GM21786 (cell line): Measurements from ENCODE around the gene RNF166.
A peak's percentile ranks its signal among the peaks of the same experiment; 100 is the strongest.
"Not testable (repeated sequence)": the region's sequence is repeated elsewhere in the genome, so short reads cannot be mapped to it uniquely, and the experiment has no call there.

ENCODE experiments used
- ATAC-seq: cut with Tn5 transposase; IDR thresholded peaks from one replicate; pipeline ENCODE4 v1.9.1; 2021; ENCODE audit not compliant: unreplicated experiment

RNF166 gene

GRCh38 chr16:88678224-88678979 is 27.8 kb downstream of the RNF166 start:
- no peak for ATAC-seq

- ATAC-seq = no peak
These were observed 28.5 kb downstream of the RNF166 start for GRCh38 chr16:88677721-88678120.

GRCh38 chr16:88676502-88677242 is 29.5 kb downstream of the RNF166 start:
- no peak for ATAC-seq

GRCh38 chr16:88673716-88674379 is 32.4 kb downstream of the RNF166 start:
- ATAC-seq = peak; percentile 76

- ATAC-seq = no peak
These were observed 33.4 kb downstream of the RNF166 start for GRCh38 chr16:88672776-88673175.

- ATAC-seq = no peak
These were observed 34.4 kb downstream of the RNF166 start for GRCh38 chr16:88671806-88672205.

- ATAC-seq = no peak
These were observed 36.2 kb downstream of the RNF166 start for GRCh38 chr16:88669980-88670379.

GRCh38 chr16:88669493-88669892 is 36.7 kb downstream of the RNF166 start:
- not testable (repeated sequence) for ATAC-seq

- ATAC-seq = no peak
These were observed 38.7 kb downstream of the RNF166 start for GRCh38 chr16:88667461-88667860.

GRCh38 chr16:88665570-88665969 is 40.6 kb downstream of the RNF166 start:
- ATAC-seq = no peak

GRCh38 chr16:88665148-88665547 is 41.1 kb downstream of the RNF166 start:
- ATAC-seq = no peak

- ATAC-seq = peak; percentile 94
These were observed 43.2 kb downstream of the RNF166 start, which contains the start of gene MVD for GRCh38 chr16:88662843-88663606. Gene MVD (minus strand): TSS chr16:88663091. CDS start chr16:88663080, 11 bp downstream.

- no peak for ATAC-seq
These were observed 43.9 kb downstream of the RNF166 start for GRCh38 chr16:88662222-88662842.

GRCh38 chr16:88661468-88661867 is 44.7 kb downstream of the RNF166 start:
- no peak for ATAC-seq

GRCh38 chr16:88659160-88659559 is 47.0 kb downstream of the RNF166 start:
- ATAC-seq = no peak

GRCh38 chr16:88658714-88659113 is 47.5 kb downstream of the RNF166 start:
- ATAC-seq = no peak

GRCh38 chr16:88657371-88657770 is 48.8 kb downstream of the RNF166 start:
- ATAC-seq = no peak

GRCh38 chr16:88656291-88656980 is 49.8 kb downstream of the RNF166 start:
- no peak for ATAC-seq

GRCh38 chr16:88655733-88656281 is 50.4 kb downstream of the RNF166 start:
- no peak for ATAC-seq
